GM21528 (cell line): ENCODE measurements around the gene PSAT1.
"Not testable (repeated sequence)": the region's sequence is repeated elsewhere in the genome, so short reads cannot be mapped to it uniquely, and the experiment has no call there.

Experiments used
- ATAC-seq: cut with Tn5 transposase; IDR thresholded peaks from one replicate; pipeline ENCODE4 v1.9.1; 2021; ENCODE audit warnings: mild to moderate bottlenecking, moderate library complexity; ENCODE audit not compliant: unreplicated experiment, low FRiP score

PSAT1 gene

GRCh38 chr9:78296893-78297671, at the start of gene PSAT1:
PSAT1 (plus strand) TSS chr9:78297125; CDS start chr9:78297211, 86 bp downstream.
- ATAC-seq: peak; percentile 99

- no peak for ATAC-seq
Measured at GRCh38 chr9:78248635-78249034, 48.3 kb upstream of the PSAT1 start.

- ATAC-seq: no peak
Measured at GRCh38 chr9:78249542-78249941, 47.4 kb upstream of the PSAT1 start.

GRCh38 chr9:78252616-78253015, 44.3 kb upstream of the PSAT1 start:
- ATAC-seq: no peak

GRCh38 chr9:78253285-78253684, 43.6 kb upstream of the PSAT1 start:
- no peak for ATAC-seq

- no peak for ATAC-seq
Measured at GRCh38 chr9:78261403-78262001, 35.4 kb upstream of the PSAT1 start.

- no peak for ATAC-seq
Measured at GRCh38 chr9:78262655-78263054, 34.3 kb upstream of the PSAT1 start.

GRCh38 chr9:78267889-78268288, 29.0 kb upstream of the PSAT1 start:
- ATAC-seq: no peak

GRCh38 chr9:78269784-78270183, 27.1 kb upstream of the PSAT1 start:
- no peak for ATAC-seq

GRCh38 chr9:78272307-78272706, 24.6 kb upstream of the PSAT1 start:
- no peak for ATAC-seq

- ATAC-seq: no peak
Measured at GRCh38 chr9:78273761-78274160, 23.2 kb upstream of the PSAT1 start.

GRCh38 chr9:78278177-78278777, 18.6 kb upstream of the PSAT1 start:
- ATAC-seq: no peak

GRCh38 chr9:78278801-78279200, 18.1 kb upstream of the PSAT1 start:
- no peak for ATAC-seq

GRCh38 chr9:78280982-78281668, 15.8 kb upstream of the PSAT1 start:
- ATAC-seq: no peak

GRCh38 chr9:78284181-78284580, 12.7 kb upstream of the PSAT1 start:
- not testable (repeated sequence) for ATAC-seq

GRCh38 chr9:78286125-78286524, 10.8 kb upstream of the PSAT1 start:
- no peak for ATAC-seq

- no peak for ATAC-seq
Measured at GRCh38 chr9:78286946-78287388, 10.0 kb upstream of the PSAT1 start.

- no peak for ATAC-seq
Measured at GRCh38 chr9:78288214-78288892, 8.6 kb upstream of the PSAT1 start.

GRCh38 chr9:78289474-78289873, 7.5 kb upstream of the PSAT1 start:
- no peak for ATAC-seq

GRCh38 chr9:78291240-78291925, 5.5 kb upstream of the PSAT1 start:
- no peak for ATAC-seq
